CD8-positive, alpha-beta memory T cell (primary cell): ENCODE results near the gene BRSK2. TPM values are rescaled to one million over a fixed set of nuclear protein-coding genes. Genes with fewer than 3 reads are reported as not detected.

Experiments
- CTCF ChIA-PET: fragments of 350-600 bp; sonication (Branson Sonifier 250); formaldehyde crosslinking; loops from one replicate; lab custom pipeline; 2021; ENCODE audit warnings: antibody characterized with exemption; lab: Charles Lee
- POLR2A ChIA-PET: fragments of 350-600 bp; sonication (Branson Sonifier 250); formaldehyde crosslinking; loops from one replicate; lab custom pipeline; 2021; ENCODE audit warnings: antibody characterized with exemption; lab: Charles Lee
- DNase-seq, 5 donors: peaks; one replicate each; pipeline versions ENCODE4 v3.0.0 to v3.0.0-alpha.2; 2020 to 2022; ENCODE audit warnings: mixed read lengths in 1 of 5
- H3K27ac ChIP-seq: one replicate; pipeline ENCODE4 v1.7.0; 2013; ENCODE audit warnings: low read depth, mild to moderate bottlenecking, low read length, moderate library complexity
- H3K27me3 ChIP-seq: 2 replicates; pipeline ENCODE4 v1.7.0; 2013; ENCODE audit warnings: low read length, mild to moderate bottlenecking; ENCODE audit not compliant: insufficient read depth, poor library complexity, severe bottlenecking
- H3K36me3 ChIP-seq: 2 replicates; pipeline ENCODE4 v1.7.0; 2013; ENCODE audit warnings: mild to moderate bottlenecking, low read length, moderate library complexity; ENCODE audit not compliant: insufficient read depth
- H3K4me1 ChIP-seq: 2 replicates; pipeline ENCODE4 v1.7.0; 2013; ENCODE audit warnings: mild to moderate bottlenecking, low read length, moderate library complexity; ENCODE audit not compliant: insufficient read depth
- H3K4me3 ChIP-seq: 2 replicates; pipeline ENCODE4 v1.7.0; 2013; ENCODE audit warnings: mild to moderate bottlenecking, low read length
- H3K9me3 ChIP-seq: 2 replicates; pipeline ENCODE4 v1.7.0; 2013; ENCODE audit warnings: mild to moderate bottlenecking, low read length
- H3K27ac Mint-ChIP-seq, 8 donors: one replicate each; pipeline ENCODE4 v1.8.0; 2020 to 2021; ENCODE audit warnings: mixed read lengths in 8 of 8, mild to moderate bottlenecking in 6 of 8, inconsistent platforms in 3 of 8, moderate library complexity in 3 of 8
- H3K27me3 Mint-ChIP-seq, 2 donors: one replicate each; pipeline ENCODE4 v1.8.0; 2020 to 2021; ENCODE audit warnings: mixed read lengths in 2 of 2, mild to moderate bottlenecking in 1 of 2, moderate library complexity in 1 of 2
- H3K36me3 Mint-ChIP-seq, 3 donors: one replicate each; pipeline ENCODE4 v1.8.0; 2020 to 2021; ENCODE audit warnings: mixed read lengths in 3 of 3, inconsistent platforms in 1 of 3, mild to moderate bottlenecking in 1 of 3
- H3K4me1 Mint-ChIP-seq, 3 donors: one replicate each; pipeline ENCODE4 v1.8.0; 2020 to 2021; ENCODE audit warnings: mixed read lengths in 3 of 3, inconsistent platforms in 1 of 3, mild to moderate bottlenecking in 1 of 3
- H3K4me3 Mint-ChIP-seq, 7 donors: one replicate each; pipeline ENCODE4 v1.8.0; 2020 to 2021; ENCODE audit warnings: mixed read lengths in 7 of 7, mild to moderate bottlenecking in 6 of 7, moderate library complexity in 4 of 7, inconsistent platforms in 2 of 7
- H3K9me3 Mint-ChIP-seq, 5 donors: one replicate each; pipeline ENCODE4 v1.8.0; 2020 to 2022; ENCODE audit warnings: mixed read lengths in 5 of 5, mild to moderate bottlenecking in 3 of 5, moderate library complexity in 2 of 5, inconsistent platforms in 1 of 5
- polyA plus RNA-seq: library from polyadenylated mRNA; unstranded; fragments of 300-500 nt; fragmentation: Illumina TruSeq; gene quantifications from one replicate; pipeline ENCODE4 v1.2.3, GENCODE V29; 2021
- total RNA-seq, 2 experiments: library from RNA; stranded (reverse); gene quantifications; one replicate each; pipeline ENCODE4 v1.2.3, GENCODE V29; 2021

The BRSK2 gene
- total and polyA plus RNA-seq, 3 experiments from 2014 or later, result 0.23 to 0.59 (median 0.35) TPM

DNA sequence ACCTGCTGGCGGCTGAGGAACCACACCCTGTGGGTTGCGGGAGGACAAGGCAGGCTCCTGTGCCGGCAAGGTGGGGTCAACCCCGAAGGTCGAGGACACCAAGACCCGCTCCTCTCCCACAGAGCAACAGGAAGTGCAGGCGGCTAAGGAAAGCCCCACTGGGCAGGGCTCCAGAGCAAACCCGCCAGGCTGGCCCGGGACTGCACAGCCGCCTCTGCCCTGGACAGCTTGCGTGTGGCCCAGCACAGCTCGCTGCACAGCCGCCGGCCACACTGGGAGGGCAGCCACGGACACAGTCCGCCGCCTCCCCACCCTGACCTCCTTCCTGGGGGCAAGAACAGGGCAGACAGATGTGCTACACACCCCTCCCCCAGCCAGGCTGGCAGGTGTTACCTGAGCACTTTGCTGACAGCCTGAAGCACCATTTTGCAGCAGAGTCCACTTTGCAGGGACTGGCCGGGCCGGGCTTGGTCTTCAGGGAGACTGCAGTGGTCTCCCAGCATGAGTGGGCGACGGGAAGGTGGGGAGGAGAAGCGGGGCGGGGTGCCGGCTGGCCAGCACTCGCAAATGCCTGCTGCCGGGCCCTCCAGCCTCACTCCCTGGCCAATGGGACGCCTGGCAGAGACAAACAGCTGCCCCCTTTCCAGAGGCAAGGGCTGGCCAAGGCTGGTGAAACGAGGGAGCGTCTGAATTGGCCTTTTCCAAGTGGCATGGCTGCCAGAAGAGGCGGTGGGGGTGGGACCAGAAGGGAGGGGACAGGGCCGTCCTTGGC lies 96.5 kb downstream of the BRSK2 start, which contains the start of gene MOB2:
TSS of gene MOB2 (minus strand) at position 726 of the 772 bp plus-strand sequence. CDS start at position 503, 223 bp downstream.
- Histone ChIP-seq H3K4me1 (peaks cover 23% of the 10 kb centered on the region), H3K4me3 (no peak within 1 kb of the TSS), H3K27ac (no peak within 1 kb of the TSS), H3K27me3 (no peaks in the 10 kb centered on the region), H3K9me3 (no peaks in the 10 kb centered on the region), H3K36me3 (no peaks in the 10 kb centered on the region)
- H3K27me3 Mint-ChIP-seq, result no peaks in the 10 kb centered on the region
- H3K4me1 Mint-ChIP-seq, result peaks cover 21 to 55% (median 28%) of the 10 kb centered on the region in 3 donors
- peaks cover 0 to 1% (median 0%) of the 10 kb centered on the region in 5 donors for H3K9me3 Mint-ChIP-seq
- H3K36me3 Mint-ChIP-seq, result peaks cover 0 to 27% (median 3%) of the 10 kb centered on the region in 3 donors
- peak within 1 kb of the TSS in 3 of 7 donors; percentile 17 to 82 (median 31) for H3K4me3 Mint-ChIP-seq
- peak in 1 of 5 donors; percentile 43 for DNase-seq
- POLR2A ChIA-PET, result no interaction called here
- H3K27ac Mint-ChIP-seq, result peak within 1 kb of the TSS in 4 of 8 donors; percentile 33 to 52 (median 38)
- CTCF ChIA-PET, result no interaction called here

DNA sequence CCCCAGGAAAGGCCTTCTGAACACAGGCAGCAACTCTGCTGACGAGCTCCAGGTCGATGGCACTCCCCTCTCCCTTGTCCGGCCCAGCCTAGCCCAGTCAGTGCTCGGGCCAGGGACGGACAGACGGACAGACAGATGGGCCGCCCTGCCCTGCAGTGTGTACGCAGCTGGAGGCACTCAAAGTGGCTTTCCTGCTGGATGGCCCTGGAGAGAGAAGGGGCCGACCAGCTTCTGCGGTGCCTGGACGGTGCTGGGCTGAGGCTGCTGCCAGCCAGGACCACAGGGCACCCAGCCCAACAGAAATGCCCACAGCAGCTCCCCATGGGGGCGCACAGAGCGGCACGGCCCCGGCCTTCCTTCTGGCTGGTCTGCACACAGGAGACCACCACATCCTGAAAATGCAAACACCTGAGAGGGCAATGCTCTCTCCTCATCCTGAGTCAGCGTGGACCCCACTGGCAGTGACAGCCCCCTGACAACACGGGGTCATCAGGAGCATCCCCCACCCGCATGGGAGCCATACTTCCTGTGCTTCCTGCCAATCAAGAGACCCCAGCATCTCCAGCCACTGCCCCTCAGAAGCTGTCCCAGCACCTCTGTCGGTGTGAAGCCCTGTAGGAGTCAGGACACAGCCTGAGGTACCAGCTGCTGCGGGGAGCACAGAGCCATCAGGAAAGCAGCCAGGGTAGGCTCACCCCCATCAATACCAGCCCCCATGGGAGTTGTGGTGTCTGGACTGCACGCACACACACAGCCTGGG lies 97.5 kb downstream of the BRSK2 start:
- H3K9me3 ChIP-seq, result no peaks in the 10 kb centered on the region
- H3K27ac ChIP-seq, result no peak overlapping the region
- H3K4me3 ChIP-seq, result no peak overlapping the region
- no peaks in the 10 kb centered on the region for H3K27me3 ChIP-seq
- H3K4me1 ChIP-seq, result peaks cover 23% of the 10 kb centered on the region
- Mint-ChIP-seq H3K4me3 (peak overlapping the region in 3 of 7 donors; percentile 17 to 48 (median 31)), H3K27me3 (no peaks in the 10 kb centered on the region), H3K27ac (peak overlapping the region in 4 of 8 donors; percentile 33 to 52 (median 38)), H3K36me3 (peaks cover 0 to 24% (median 3%) of the 10 kb centered on the region in 3 donors), H3K9me3 (peaks cover 0 to 1% (median 0%) of the 10 kb centered on the region in 5 donors), H3K4me1 (peaks cover 23 to 57% (median 31%) of the 10 kb centered on the region in 3 donors)
- ChIA-PET POLR2A (no interaction called here), CTCF (interaction anchor here (0.9 kb wide), 1 partner anchor 106 kb away, joined by 3 read pairs; no protein-coding TSS in a partner anchor)
- no peaks in the 10 kb centered on the region for H3K36me3 ChIP-seq
- peak in 1 of 5 donors; percentile 39 for DNase-seq

DNA sequence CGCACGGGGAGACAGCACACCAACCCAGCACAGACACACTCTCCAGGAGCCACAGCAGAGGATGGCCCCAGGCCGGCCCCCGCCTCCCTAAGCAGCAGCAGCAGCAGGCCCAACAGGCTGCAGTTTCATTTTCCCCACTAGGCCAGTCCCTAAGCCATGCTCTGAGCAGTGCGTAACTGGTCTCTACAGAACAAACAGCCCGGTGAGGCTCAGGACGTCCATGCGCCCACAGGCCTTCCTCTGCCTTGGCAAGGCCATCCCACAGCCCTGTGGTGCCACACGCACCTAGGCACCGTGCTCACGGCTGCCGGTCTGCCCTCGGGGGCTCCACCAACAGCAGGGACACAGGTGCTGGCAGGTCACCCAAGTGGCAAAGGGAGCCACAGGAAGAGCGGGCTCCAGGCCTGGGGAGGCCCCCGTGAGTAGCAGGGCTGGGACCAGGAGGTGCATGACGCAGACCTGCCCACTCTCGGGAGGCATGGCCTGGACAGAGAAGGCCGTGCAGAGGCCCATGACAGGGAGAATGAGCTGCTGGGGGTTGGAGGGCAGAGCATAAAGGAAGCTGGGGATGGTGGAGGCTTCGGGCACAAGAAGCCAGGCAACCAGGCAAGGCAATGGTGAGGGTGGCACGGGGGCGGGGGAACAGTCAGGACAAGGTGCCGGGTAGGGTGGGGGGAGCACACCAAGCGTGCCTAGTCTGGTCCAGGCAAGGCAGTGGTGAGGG lies 98.3 kb downstream of the BRSK2 start:
- Mint-ChIP-seq H3K36me3 (peaks cover 0 to 21% (median 3%) of the 10 kb centered on the region in 3 donors), H3K4me1 (peaks cover 30 to 64% (median 38%) of the 10 kb centered on the region in 3 donors), H3K27ac (peak overlapping the region in 5 of 8 donors; percentile 43 to 94 (median 52)), H3K4me3 (no peak overlapping the region), H3K9me3 (peaks cover 0 to 1% (median 0%) of the 10 kb centered on the region in 5 donors), H3K27me3 (no peaks in the 10 kb centered on the region)
- peaks cover 23% of the 10 kb centered on the region for H3K4me1 ChIP-seq
- no peaks in the 10 kb centered on the region for H3K27me3 ChIP-seq
- peak in 1 of 5 donors; percentile 40 for DNase-seq
- H3K9me3 ChIP-seq, result no peaks in the 10 kb centered on the region
- POLR2A ChIA-PET, result no interaction called here
- CTCF ChIA-PET, result interaction anchor here (0.9 kb wide), 1 partner anchor 106 kb away, joined by 3 read pairs; no protein-coding TSS in a partner anchor
- H3K27ac ChIP-seq, result no peak overlapping the region
- H3K4me3 ChIP-seq, result no peak overlapping the region
- H3K36me3 ChIP-seq, result no peaks in the 10 kb centered on the region

DNA sequence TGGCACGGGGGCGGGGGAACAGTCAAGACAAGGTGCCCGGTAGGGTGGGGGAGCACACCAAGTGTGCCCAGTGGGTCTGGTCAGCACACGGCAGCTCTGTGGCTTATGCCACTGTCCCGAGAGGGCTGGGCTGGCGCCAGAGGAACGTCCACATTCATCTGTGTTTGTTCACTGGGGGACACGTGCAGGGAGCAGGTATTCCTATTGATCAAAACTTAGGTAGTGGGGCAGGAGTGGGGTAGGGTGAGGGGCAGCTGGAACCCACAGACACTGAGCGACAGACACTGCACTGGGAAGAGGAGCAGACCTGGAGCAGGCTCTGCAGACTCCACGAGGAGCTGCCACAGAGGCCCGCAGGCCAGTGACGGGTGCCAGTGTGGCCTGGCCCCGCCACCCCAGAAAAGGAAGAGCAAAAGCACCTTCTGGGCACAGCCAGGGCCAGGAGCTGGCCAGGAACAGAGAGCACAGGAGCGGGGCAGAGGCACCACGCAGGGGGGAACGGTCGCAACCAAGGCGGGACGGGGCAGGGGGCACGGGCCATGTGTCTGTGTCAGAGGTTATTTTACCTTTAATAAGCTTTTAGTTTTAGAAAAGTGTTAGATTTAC lies 98.9 kb downstream of the BRSK2 start:
- no peaks in the 10 kb centered on the region for H3K36me3 ChIP-seq
- ChIA-PET POLR2A (no interaction called here), CTCF (no interaction called here)
- Mint-ChIP-seq H3K9me3 (peaks cover 0 to 1% (median 0%) of the 10 kb centered on the region in 5 donors), H3K4me1 (peaks cover 33 to 67% (median 40%) of the 10 kb centered on the region in 3 donors), H3K4me3 (peak overlapping the region in 1 of 7 donors; percentile 78), H3K27me3 (no peaks in the 10 kb centered on the region), H3K27ac (peak overlapping the region in 5 of 8 donors; percentile 43 to 94 (median 54)), H3K36me3 (peaks cover 0 to 17% (median 3%) of the 10 kb centered on the region in 3 donors)
- peak in 1 of 5 donors; percentile 39 for DNase-seq
- H3K9me3 ChIP-seq, result no peaks in the 10 kb centered on the region
- no peak overlapping the region for H3K27ac ChIP-seq
- peaks cover 23% of the 10 kb centered on the region for H3K4me1 ChIP-seq
- H3K27me3 ChIP-seq, result no peaks in the 10 kb centered on the region
- no peak overlapping the region for H3K4me3 ChIP-seq

DNA sequence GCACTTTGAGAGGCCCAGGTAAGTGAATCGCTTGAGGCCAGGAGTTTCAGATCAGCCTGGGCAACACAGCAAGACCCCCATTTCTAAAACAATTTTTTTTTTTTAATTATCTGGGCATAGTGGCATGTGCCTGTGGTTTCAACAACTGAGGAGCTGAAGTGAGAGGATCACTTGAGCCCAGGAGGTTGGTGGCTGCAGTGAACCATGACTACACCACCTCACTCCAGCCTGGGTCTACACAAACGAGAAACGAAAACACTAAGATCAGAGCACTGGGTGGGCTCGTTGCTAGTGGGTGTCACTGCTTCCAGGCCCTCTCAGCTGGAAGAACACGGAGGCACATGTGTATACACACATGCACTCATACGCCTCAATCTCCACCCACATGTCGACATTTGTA lies 100.9 kb downstream of the BRSK2 start:
- peaks cover 0 to 10% (median 1%) of the 10 kb centered on the region in 3 donors for H3K36me3 Mint-ChIP-seq
- H3K9me3 ChIP-seq, result no peaks in the 10 kb centered on the region

GRCh38 chr11:1491379-1491778 lies 101.6 kb downstream of the BRSK2 start:
- POLR2A ChIA-PET, result no interaction called here
- no peak overlapping the region for H3K4me3 Mint-ChIP-seq
- no peak overlapping the region for H3K4me3 ChIP-seq
- H3K9me3 ChIP-seq, result no peaks in the 10 kb centered on the region
- peaks cover 18% of the 10 kb centered on the region for H3K4me1 ChIP-seq
- H3K27me3 Mint-ChIP-seq, result no peaks in the 10 kb centered on the region
- H3K27ac Mint-ChIP-seq, result no peak overlapping the region
- DNase-seq, result peak in 1 of 5 donors; percentile 1
- H3K36me3 Mint-ChIP-seq, result peaks cover 0 to 10% (median 2%) of the 10 kb centered on the region in 3 donors
- H3K4me1 Mint-ChIP-seq, result peaks cover 50 to 70% (median 51%) of the 10 kb centered on the region in 3 donors
- CTCF ChIA-PET, result no interaction called here
- peaks cover 0 to 1% (median 0%) of the 10 kb centered on the region in 5 donors for H3K9me3 Mint-ChIP-seq
- no peak overlapping the region for H3K27ac ChIP-seq
- no peaks in the 10 kb centered on the region for H3K27me3 ChIP-seq
- no peaks in the 10 kb centered on the region for H3K36me3 ChIP-seq

More for the DNA sequence above, 100.9 kb downstream of the BRSK2 start:
- CTCF ChIA-PET, result no interaction called here
- no peak for DNase-seq
- POLR2A ChIA-PET, result no interaction called here
- peaks cover 42 to 70% (median 48%) of the 10 kb centered on the region in 3 donors for H3K4me1 Mint-ChIP-seq
- Histone ChIP-seq H3K27me3 (no peaks in the 10 kb centered on the region), H3K27ac (no peak overlapping the region), H3K36me3 (no peaks in the 10 kb centered on the region), H3K4me3 (no peak overlapping the region), H3K4me1 (peaks cover 23% of the 10 kb centered on the region)
- no peaks in the 10 kb centered on the region for H3K27me3 Mint-ChIP-seq
- H3K27ac Mint-ChIP-seq, result no peak overlapping the region
- no peak overlapping the region for H3K4me3 Mint-ChIP-seq
- peaks cover 0 to 1% (median 0%) of the 10 kb centered on the region in 5 donors for H3K9me3 Mint-ChIP-seq

DNA sequence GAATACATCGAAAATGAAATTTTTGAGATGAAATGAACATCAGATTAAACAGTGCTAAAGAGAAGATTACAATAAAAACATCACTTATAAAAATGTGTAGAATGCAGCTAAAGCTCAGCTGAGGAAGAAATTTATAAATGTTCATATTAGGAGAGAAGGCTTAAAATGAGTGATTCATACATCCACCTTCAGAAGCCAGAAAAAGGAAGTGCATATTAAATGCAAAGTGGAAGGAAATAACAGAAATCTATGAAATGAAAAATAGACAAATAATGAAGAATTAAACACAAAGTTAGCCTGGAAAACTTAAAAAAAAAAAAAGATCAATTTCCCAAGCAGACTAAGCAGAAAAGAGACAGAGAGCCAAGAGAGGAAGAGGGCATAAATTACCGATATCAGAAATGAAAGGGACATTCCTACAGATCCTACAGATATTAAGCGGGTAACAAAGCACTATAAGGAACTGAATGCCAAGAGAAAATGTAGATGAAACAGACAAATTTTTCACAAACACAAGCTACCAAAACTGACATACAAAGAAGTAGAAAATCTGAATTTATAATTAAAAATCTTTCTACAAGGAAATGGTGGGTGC lies 104.0 kb downstream of the BRSK2 start:
- peak overlapping the region in 2 of 8 donors; percentile 26 to 88 for H3K27ac Mint-ChIP-seq
- no peak overlapping the region for H3K27ac ChIP-seq
- no peaks in the 10 kb centered on the region for H3K36me3 ChIP-seq
- H3K27me3 Mint-ChIP-seq, result peaks cover 0 to 2% of the 10 kb centered on the region in 2 donors
- no peak for DNase-seq
- peaks cover 0 to 24% (median 11%) of the 10 kb centered on the region in 3 donors for H3K36me3 Mint-ChIP-seq
- no peaks in the 10 kb centered on the region for H3K9me3 ChIP-seq
- CTCF ChIA-PET, result no interaction called here
- POLR2A ChIA-PET, result no interaction called here
- no peaks in the 10 kb centered on the region for H3K27me3 ChIP-seq
- peak overlapping the region in 1 of 7 donors; percentile 9 for H3K4me3 Mint-ChIP-seq
- H3K4me3 ChIP-seq, result no peak overlapping the region
- H3K4me1 Mint-ChIP-seq, result peaks cover 67 to 74% (median 69%) of the 10 kb centered on the region in 3 donors
- H3K4me1 ChIP-seq, result peaks cover 4% of the 10 kb centered on the region
- H3K9me3 Mint-ChIP-seq, result peaks cover 0 to 1% (median 0%) of the 10 kb centered on the region in 5 donors
